A549 (cell line): ENCODE results near the gene PYY. TPM values are rescaled to one million over a fixed set of nuclear protein-coding genes. Genes with fewer than 3 reads are reported as not detected.
A peak's percentile ranks its signal among the peaks of the same experiment; 100 is the strongest.
"Not testable (repeated sequence)": the region's sequence is repeated elsewhere in the genome, so short reads cannot be mapped to it uniquely, and the experiment has no call there.

Source experiments
- ATAC-seq, 2 experiments: fragments of 200-7000 bp in 1 of 2; fragments of >200 bp in 1 of 2; cut with Nextera tagmentation in 1 of 2; cut with Tn5 transposase in 1 of 2; 3 replicates each; pipeline versions ENCODE4 v1.8.0 to v1.9.1; 2018 to 2020; ENCODE audit warnings: mild to moderate bottlenecking in 1 of 2, moderate library complexity in 1 of 2
- CTCF ChIA-PET: fragments of 300-600 bp; sonication (Branson Sonifier 250); formaldehyde crosslinking; extraction: SDS; loops from one replicate; lab custom pipeline; 2021; ENCODE audit warnings: antibody characterized with exemption, inconsistent platforms; lab: Yijun Ruan, JAX
- POLR2A ChIA-PET: fragments of 350-600 bp; formaldehyde crosslinking; extraction: SDS; loops from one replicate; lab custom pipeline; 2021; ENCODE audit warnings: antibody characterized with exemption, inconsistent platforms; lab: Yijun Ruan, JAX
- DNase-seq, 2 experiments: peaks; one replicate each; pipeline versions ENCODE4 v3.0.0 to v3.0.0-alpha.2; 2011 to 2016; ENCODE audit warnings: low read depth in 1 of 2, low spot score in 1 of 2
- FAIRE-seq: peaks from 2 replicates; lab custom pipeline; 2011; peaks lifted over from hg19 to GRCh38; lab: Jason Lieb, UNC
- H3K27ac ChIP-seq, 2 experiments: fragments of >200 bp; sonication (Bioruptor Twin); formaldehyde crosslinking; 3 replicates each; pipeline ENCODE4 v1.5.1; 2016 to 2017
- H3K4me1 ChIP-seq: fragments of >200 bp; sonication (Bioruptor Twin); formaldehyde crosslinking; 3 replicates; pipeline ENCODE4 v1.6.1; 2016
- H3K4me2 ChIP-seq: fragments of >200 bp; sonication (Bioruptor Twin); formaldehyde crosslinking; 3 replicates; pipeline ENCODE4 v1.6.1; 2016
- H3K4me3 ChIP-seq: fragments of >200 bp; sonication (Bioruptor Twin); formaldehyde crosslinking; 3 replicates; pipeline ENCODE4 v1.5.1; 2016
- H3K9me3 ChIP-seq: fragments of >200 bp; sonication (Bioruptor Twin); formaldehyde crosslinking; 3 replicates; pipeline ENCODE4 v1.6.1; 2016
- BCL3 ChIP-seq: fragments of >200 bp; sonication (Bioruptor Twin); formaldehyde crosslinking; IDR thresholded peaks from 3 replicates; pipeline ENCODE4 v1.6.1; 2016
- BHLHE40 ChIP-seq: IDR thresholded peaks from 2 replicates; pipeline ENCODE4 v1.6.1; 2012; ENCODE audit warnings: low read depth, low read length, inconsistent platforms
- CHD4 ChIP-seq: fragments of 200-600 bp; sonication (generic); IDR thresholded peaks from 2 replicates; pipeline ENCODE4 v1.6.1; 2016; ENCODE audit warnings: antibody characterized with exemption, mild to moderate bottlenecking, borderline replicate concordance
- E2F6 ChIP-seq: IDR thresholded peaks from 2 replicates; pipeline ENCODE4 v1.6.1; 2012; ENCODE audit warnings: low read depth, borderline replicate concordance
- EHF ChIP-seq: fragments of 250-450 bp; sonication (Bioruptor Pico); IDR thresholded peaks from 2 replicates; pipeline ENCODE4 v1.5.0; 2020; ENCODE audit warnings: mild to moderate bottlenecking
- ESRRA ChIP-seq: fragments of 150-350 bp; IDR thresholded peaks from 2 replicates; pipeline ENCODE4 v1.6.1; 2014; ENCODE audit warnings: mild to moderate bottlenecking, low read length, borderline replicate concordance
- FOSL2 ChIP-seq, 2 experiments: fragments of 450-650 bp in 1 of 2; fragments of >200 bp in 1 of 2; sonication (Bioruptor Twin) in 1 of 2; formaldehyde crosslinking; IDR thresholded peaks; 2 replicates each; pipeline versions ENCODE4 v1.5.0 to v1.6.1; 2016 to 2020; ENCODE audit warnings: mild to moderate bottlenecking in 1 of 2, moderate library complexity in 1 of 2
- GATA3 ChIP-seq: IDR thresholded peaks from 2 replicates; pipeline ENCODE4 v1.6.1; 2012; ENCODE audit warnings: borderline replicate concordance
- HOXA7 ChIP-seq: fragments of 250-450 bp; sonication (Bioruptor Pico); IDR thresholded peaks from 2 replicates; pipeline ENCODE4 v1.5.0; 2020; ENCODE audit warnings: mild to moderate bottlenecking, moderate library complexity
- HOXB13 ChIP-seq: fragments of 250-450 bp; sonication (Bioruptor Pico); IDR thresholded peaks from 2 replicates; pipeline ENCODE4 v1.5.0; 2020; ENCODE audit warnings: low read depth, mild to moderate bottlenecking, moderate library complexity
- HOXB5 ChIP-seq: fragments of 250-450 bp; sonication (Bioruptor Pico); IDR thresholded peaks from 2 replicates; pipeline ENCODE4 v1.5.0; 2020; ENCODE audit warnings: mild to moderate bottlenecking, moderate library complexity
- KDM1A ChIP-seq: fragments of 200-600 bp; sonication (generic); IDR thresholded peaks from 2 replicates; pipeline ENCODE4 v1.6.1; 2016; ENCODE audit warnings: low read depth, mild to moderate bottlenecking
- KDM5A ChIP-seq: fragments of 200-600 bp; sonication (generic); IDR thresholded peaks from 2 replicates; pipeline ENCODE4 v1.6.1; 2016; ENCODE audit warnings: antibody characterized with exemption, mild to moderate bottlenecking
- MAFK ChIP-seq: fragments of 450-650 bp; IDR thresholded peaks from 2 replicates; pipeline ENCODE4 v1.6.1; 2014; ENCODE audit not compliant: partially characterized antibody
- NFE2L2 ChIP-seq: fragments of 150-350 bp; conservative IDR thresholded peaks from 2 replicates; pipeline ENCODE4 v1.6.1; 2014; ENCODE audit warnings: low read length
- PHF8 ChIP-seq: fragments of 200-600 bp; sonication (generic); IDR thresholded peaks from 2 replicates; pipeline ENCODE4 v1.6.1; 2016; ENCODE audit warnings: low read depth, mild to moderate bottlenecking, antibody characterized with exemption, moderate library complexity, borderline replicate concordance
- RCOR1 ChIP-seq: fragments of 150-350 bp; IDR thresholded peaks from 2 replicates; pipeline ENCODE4 v1.6.1; 2014; ENCODE audit warnings: antibody characterized with exemption, low read length, low read depth
- RFX5 ChIP-seq: fragments of 450-650 bp; IDR thresholded peaks from 2 replicates; pipeline ENCODE4 v1.7.1; 2014; ENCODE audit warnings: antibody characterized with exemption, mild to moderate bottlenecking, moderate library complexity
- RNF2 ChIP-seq: fragments of 200-600 bp; sonication (generic); IDR thresholded peaks from 2 replicates; pipeline ENCODE4 v1.6.1; 2016; ENCODE audit warnings: low read depth, mild to moderate bottlenecking, antibody characterized with exemption, moderate library complexity, borderline replicate concordance
- USF2 ChIP-seq: fragments of 450-650 bp; IDR thresholded peaks from 2 replicates; pipeline ENCODE4 v1.6.1; 2014; ENCODE audit warnings: antibody characterized with exemption
- ZC3H11A ChIP-seq: fragments of 450-650 bp; IDR thresholded peaks from 2 replicates; pipeline ENCODE4 v1.6.1; 2014; ENCODE audit warnings: antibody characterized with exemption, mild to moderate bottlenecking
- ZFP36 ChIP-seq: fragments of 450-650 bp; IDR thresholded peaks from 2 replicates; pipeline ENCODE4 v1.6.1; 2014; ENCODE audit warnings: borderline replicate concordance; ENCODE audit not compliant: partially characterized antibody
- ZNF302 ChIP-seq: fragments of 250-450 bp; sonication (Bioruptor Pico); IDR thresholded peaks from 2 replicates; pipeline ENCODE4 v1.9.0; 2021; ENCODE audit warnings: inconsistent platforms, mild to moderate bottlenecking, moderate library complexity
- WGBS: methylation state at CpG from one replicate; pipeline ENCODE4 v1.1.6; 2017; ENCODE audit errors: missing lambda C conversion rate; 5-methylcytosine and 5-hydroxymethylcytosine counted together
- polyA plus RNA-seq, 4 experiments: library from polyadenylated mRNA; depleted of rRNA in 3 of 4; stranded (reverse); fragments of >200 nt; fragmentation: RNase III in 1 of 4; extraction: RNeasy Plus Mini Kit Qiagen cat#74134 plus additional on column Dnase treatment in 1 of 4; gene quantifications; 2 replicates in 3 of 4; 3 replicates in 1 of 4; pipeline ENCODE4 v1.2.3, GENCODE V29; 2011 to 2017

PYY gene
- polyA plus RNA-seq, 2 of the 4 experiments (the other 2 are of a cell fraction), result not detected

- H3K9me3 ChIP-seq, result no peaks in the 10 kb centered on the region
- no peak overlapping the region for H3K27ac ChIP-seq
- H3K4me2 ChIP-seq, result no peak overlapping the region
- POLR2A ChIA-PET, result no interaction called here
- 92% methylated on average over 2 of the region's 2 CpGs for WGBS
- DNase-seq, result no peak
- ATAC-seq, result no peak
- no peak for TF ChIP-seq MAFK
- no peak for TF ChIP-seq RCOR1
- no peak for TF ChIP-seq RFX5
- TF ChIP-seq GATA3, result no peak
- TF ChIP-seq ZNF302 (CRISPR knock-in tag), result no peak
- no peak for TF ChIP-seq HOXB5 (CRISPR knock-in tag)
- no peak for FAIRE-seq
- no peak overlapping the region for H3K4me3 ChIP-seq
- CTCF ChIA-PET, result interaction anchor here (0.6 to 1.9 kb wide), 12 partner anchors 8 to 83 kb away, joined by 3 to 13 read pairs (median 4); no protein-coding TSS in a partner anchor
- no peaks in the 10 kb centered on the region for H3K4me1 ChIP-seq
These were observed 8.2 kb upstream of the PYY start for GRCh38 chr17:43961954-43962353.

- H3K4me2 ChIP-seq, FAIRE-seq, H3K9me3 ChIP-seq, H3K4me3 ChIP-seq, H3K27ac ChIP-seq, DNase-seq, H3K4me1 ChIP-seq, POLR2A ChIA-PET, ATAC-seq: not testable (repeated sequence)
- TF ChIP-seq USF2, result peak; percentile 47
- CTCF ChIA-PET, result interaction anchor here (1.0 to 1.9 kb wide), 12 partner anchors 9 to 267 kb away, joined by 3 to 13 read pairs (median 4); no protein-coding TSS in a partner anchor
- 80% methylated on average over 6 of the region's 6 CpGs for WGBS
These were observed 7.6 kb upstream of the PYY start for GRCh38 chr17:43961292-43961691.

- ATAC-seq (no peak), FAIRE-seq (peak; percentile 85)
- H3K27ac ChIP-seq, result no peak overlapping the region
- WGBS, result 40% methylated on average over 2 of the region's 2 CpGs
- H3K4me1 ChIP-seq, result no peaks in the 10 kb centered on the region
- POLR2A ChIA-PET, result no interaction called here
- no peak overlapping the region for H3K4me3 ChIP-seq
- no peaks in the 10 kb centered on the region for H3K9me3 ChIP-seq
- CTCF ChIA-PET, result interaction anchor here (0.7 to 9.4 kb wide), 9 partner anchors 15 to 404 kb away, joined by 3 to 87 read pairs (median 3); partner anchors contain the start of genes FAM171A2 and PPY
- no peak overlapping the region for H3K4me2 ChIP-seq
- no peak for TF ChIP-seq E2F6
- TF ChIP-seq MAFK, result peak; percentile 41
- TF ChIP-seq, all 56 proteins: peak for 1
- DNase-seq, result no peak
These were observed 5.1 kb upstream of the PYY start for GRCh38 chr17:43958748-43959352.

- Histone ChIP-seq H3K4me1 (peaks cover 7% of the 10 kb centered on the region; the same call in 2 of the 3 replicates), H3K4me2 (no peak overlapping the region), H3K27ac (no peak overlapping the region), H3K9me3 (no peaks in the 10 kb centered on the region), H3K4me3 (no peak overlapping the region)
- POLR2A ChIA-PET, result no interaction called here
- WGBS, result 76% methylated on average over 8 of the region's 8 CpGs
- DNase-seq (no peak), FAIRE-seq (no peak), ATAC-seq (no peak)
- CTCF ChIA-PET, result interaction anchor here (0.9 to 22.4 kb wide), 5 partner anchors 11 to 42 kb away, joined by 3 to 657 read pairs (median 4); partner anchors contain the start of genes NAGS and PPY
- TF ChIP-seq GATA3 (no peak), HOXB13 (CRISPR knock-in tag) (no peak), RNF2 (no peak), RCOR1 (no peak), ESRRA (no peak), PHF8 (no peak), NFE2L2 (no peak), ZC3H11A (no peak), CHD4 (no peak), FOSL2 (IDR thresholded peaks at IDR 0.05) (no peak), FOSL2 (CRISPR knock-in tag; IDR thresholded peaks at IDR 0.05) (no peak), HOXA7 (CRISPR knock-in tag) (no peak), BHLHE40 (no peak), ZFP36 (no peak), EHF (no peak), KDM1A (no peak), MAFK (no peak), KDM5A (no peak), BCL3 (no peak)
These were observed 2.5 kb upstream of the PYY start for GRCh38 chr17:43956222-43956621.
